Measurements from ENCODE around the gene ELOB. TPM values are rescaled to one million over a fixed set of nuclear protein-coding genes. Genes with fewer than 3 reads are reported as not detected.

The ELOB gene
- total RNA-seq, 4 donors from 2014 or later = 66.8 to 243 (median 220) TPM

DNA sequence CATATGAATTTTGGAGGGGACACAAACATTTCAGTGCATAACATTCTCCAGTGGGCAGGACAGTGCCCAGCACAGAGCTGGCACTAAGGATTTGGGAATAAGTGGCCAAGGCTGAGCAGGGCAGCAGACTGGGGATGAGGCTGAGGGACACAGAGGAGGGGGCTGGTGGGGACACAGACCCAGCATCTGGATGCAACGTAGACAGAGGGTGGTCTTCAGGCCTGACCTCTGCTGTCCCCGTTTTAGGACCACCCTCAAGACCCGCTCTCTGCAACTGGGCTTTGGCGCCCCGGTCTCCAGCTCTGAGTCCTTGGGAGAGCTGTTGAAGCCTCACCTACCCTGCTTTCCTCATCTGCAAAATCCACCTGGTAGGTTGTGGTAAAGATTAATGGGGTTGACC lies 13.6 kb upstream of the ELOB start:
- no peak overlapping the region for H3K27ac ChIP-seq
- DNase-seq = peak in 1 of 3 donors; percentile 32
- H3K4me3 ChIP-seq = no peak overlapping the region
- H3K4me1 ChIP-seq = peaks cover 0 to 9% (median 3%) of the 10 kb centered on the region in 4 donors
- no peaks in the 10 kb centered on the region for H3K36me3 ChIP-seq
- H3K9me3 ChIP-seq = no peaks in the 10 kb centered on the region
- no peak for TF ChIP-seq POLR2A (IDR thresholded peaks at IDR 0.05)
- TF ChIP-seq, protein P1, sequence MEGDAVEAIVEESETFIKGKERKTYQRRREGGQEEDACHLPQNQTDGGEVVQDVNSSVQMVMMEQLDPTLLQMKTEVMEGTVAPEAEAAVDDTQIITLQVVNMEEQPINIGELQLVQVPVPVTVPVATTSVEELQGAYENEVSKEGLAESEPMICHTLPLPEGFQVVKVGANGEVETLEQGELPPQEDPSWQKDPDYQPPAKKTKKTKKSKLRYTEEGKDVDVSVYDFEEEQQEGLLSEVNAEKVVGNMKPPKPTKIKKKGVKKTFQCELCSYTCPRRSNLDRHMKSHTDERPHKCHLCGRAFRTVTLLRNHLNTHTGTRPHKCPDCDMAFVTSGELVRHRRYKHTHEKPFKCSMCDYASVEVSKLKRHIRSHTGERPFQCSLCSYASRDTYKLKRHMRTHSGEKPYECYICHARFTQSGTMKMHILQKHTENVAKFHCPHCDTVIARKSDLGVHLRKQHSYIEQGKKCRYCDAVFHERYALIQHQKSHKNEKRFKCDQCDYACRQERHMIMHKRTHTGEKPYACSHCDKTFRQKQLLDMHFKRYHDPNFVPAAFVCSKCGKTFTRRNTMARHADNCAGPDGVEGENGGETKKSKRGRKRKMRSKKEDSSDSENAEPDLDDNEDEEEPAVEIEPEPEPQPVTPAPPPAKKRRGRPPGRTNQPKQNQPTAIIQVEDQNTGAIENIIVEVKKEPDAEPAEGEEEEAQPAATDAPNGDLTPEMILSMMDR (IDR thresholded peaks at IDR 0.05) = no peak
- H3K27me3 ChIP-seq = peaks cover 0 to 4% of the 10 kb centered on the region in 2 donors

DNA sequence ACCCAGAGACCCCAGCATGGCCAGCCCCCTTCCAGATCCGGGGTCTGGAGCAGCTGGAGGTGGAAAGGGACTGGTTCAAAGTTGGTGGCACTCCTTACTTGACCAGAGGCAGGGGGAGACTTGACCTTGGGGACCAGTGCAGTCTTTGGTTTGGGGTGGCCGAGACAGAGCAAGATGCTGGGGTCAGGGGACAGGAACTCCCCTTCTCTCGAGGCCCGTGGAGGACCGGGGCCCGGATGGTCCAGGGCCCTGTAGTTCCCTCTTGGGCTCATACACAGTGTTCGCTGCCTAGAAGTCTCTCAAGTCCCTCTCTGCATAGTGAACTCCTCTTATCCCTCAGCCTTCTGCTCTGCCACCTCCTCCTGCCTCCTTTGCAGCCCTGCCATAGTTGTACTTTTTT lies 10.9 kb upstream of the ELOB start:
- H3K27me3 ChIP-seq = peaks cover 0 to 8% of the 10 kb centered on the region in 2 donors

DNA sequence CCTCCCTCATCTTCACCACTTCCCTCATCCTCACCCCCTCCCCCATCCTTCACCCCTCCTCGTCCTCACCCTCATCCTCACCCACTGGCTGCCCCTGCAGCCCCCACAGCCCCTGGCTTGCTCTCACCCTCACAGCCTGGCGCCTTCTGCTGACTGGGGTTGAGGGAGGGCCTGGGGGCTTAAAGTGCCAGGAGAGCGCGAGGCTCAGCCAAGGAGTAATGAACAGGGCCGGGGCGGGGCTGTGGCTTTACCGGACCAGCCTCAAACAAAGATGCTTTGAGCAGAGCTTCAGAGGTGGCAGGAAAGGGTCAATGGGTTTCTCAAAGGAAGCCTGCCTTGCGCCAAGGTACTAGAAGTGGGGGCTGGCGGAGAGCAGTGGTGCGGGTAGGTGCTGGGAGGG lies 10.3 kb upstream of the ELOB start, which contains the start of gene PRSS33:
PRSS33 (minus strand) TSS at position 155 of the 400 bp plus-strand sequence. CDS start 1,013 bp downstream, outside the sequence.
- peak in 1 of 3 donors; percentile 25 for DNase-seq
- H3K27me3 ChIP-seq = peaks cover 0 to 8% of the 10 kb centered on the region in 2 donors
- no peaks in the 10 kb centered on the region for H3K9me3 ChIP-seq
- no peak within 1 kb of the TSS for H3K27ac ChIP-seq
- H3K4me1 ChIP-seq = peaks cover 0 to 21% (median 10%) of the 10 kb centered on the region in 4 donors
- TF ChIP-seq POLR2A (IDR thresholded peaks at IDR 0.05) = no peak
- TF ChIP-seq, protein P1 (IDR thresholded peaks at IDR 0.05) = no peak
- no peaks in the 10 kb centered on the region for H3K36me3 ChIP-seq
- H3K4me3 ChIP-seq = no peak within 1 kb of the TSS

More for the DNA sequence above, 10.9 kb upstream of the ELOB start:
- no peak overlapping the region for H3K27ac ChIP-seq
- H3K4me1 ChIP-seq = peaks cover 0 to 21% (median 10%) of the 10 kb centered on the region in 4 donors
- no peaks in the 10 kb centered on the region for H3K9me3 ChIP-seq
- TF ChIP-seq POLR2A (IDR thresholded peaks at IDR 0.05) = no peak
- TF ChIP-seq, protein P1 (IDR thresholded peaks at IDR 0.05) = no peak
- H3K36me3 ChIP-seq = no peaks in the 10 kb centered on the region
- H3K4me3 ChIP-seq = no peak overlapping the region
- peak in 1 of 3 donors; percentile 18 for DNase-seq

DNA sequence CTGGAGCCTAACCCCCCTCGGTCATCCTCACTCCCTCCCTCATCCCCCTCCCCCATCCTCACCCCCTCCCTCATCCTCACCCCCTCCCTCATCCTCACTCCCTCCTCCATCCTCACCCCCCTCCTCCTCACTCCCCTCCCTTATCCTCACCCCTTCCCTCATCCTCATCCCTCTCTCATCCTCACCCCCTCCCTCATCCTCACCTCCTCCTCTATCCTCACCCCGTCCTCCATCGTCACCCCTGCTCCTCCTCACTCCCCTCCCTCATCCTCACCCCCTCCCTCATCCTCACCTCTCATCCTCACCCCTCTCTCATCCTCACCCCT lies 9.7 kb upstream of the ELOB start:
- DNase-seq = peak in 1 of 3 donors; percentile 7
- peaks cover 0 to 8% of the 10 kb centered on the region in 2 donors for H3K27me3 ChIP-seq
- H3K4me1 ChIP-seq = peaks cover 0 to 21% (median 10%) of the 10 kb centered on the region in 4 donors
- H3K36me3 ChIP-seq = no peaks in the 10 kb centered on the region
- no peaks in the 10 kb centered on the region for H3K9me3 ChIP-seq
- H3K27ac ChIP-seq = no peak overlapping the region
- H3K4me3 ChIP-seq = no peak overlapping the region
- no peak for TF ChIP-seq POLR2A (IDR thresholded peaks at IDR 0.05)
- TF ChIP-seq, protein P1 (IDR thresholded peaks at IDR 0.05) = no peak

DNA sequence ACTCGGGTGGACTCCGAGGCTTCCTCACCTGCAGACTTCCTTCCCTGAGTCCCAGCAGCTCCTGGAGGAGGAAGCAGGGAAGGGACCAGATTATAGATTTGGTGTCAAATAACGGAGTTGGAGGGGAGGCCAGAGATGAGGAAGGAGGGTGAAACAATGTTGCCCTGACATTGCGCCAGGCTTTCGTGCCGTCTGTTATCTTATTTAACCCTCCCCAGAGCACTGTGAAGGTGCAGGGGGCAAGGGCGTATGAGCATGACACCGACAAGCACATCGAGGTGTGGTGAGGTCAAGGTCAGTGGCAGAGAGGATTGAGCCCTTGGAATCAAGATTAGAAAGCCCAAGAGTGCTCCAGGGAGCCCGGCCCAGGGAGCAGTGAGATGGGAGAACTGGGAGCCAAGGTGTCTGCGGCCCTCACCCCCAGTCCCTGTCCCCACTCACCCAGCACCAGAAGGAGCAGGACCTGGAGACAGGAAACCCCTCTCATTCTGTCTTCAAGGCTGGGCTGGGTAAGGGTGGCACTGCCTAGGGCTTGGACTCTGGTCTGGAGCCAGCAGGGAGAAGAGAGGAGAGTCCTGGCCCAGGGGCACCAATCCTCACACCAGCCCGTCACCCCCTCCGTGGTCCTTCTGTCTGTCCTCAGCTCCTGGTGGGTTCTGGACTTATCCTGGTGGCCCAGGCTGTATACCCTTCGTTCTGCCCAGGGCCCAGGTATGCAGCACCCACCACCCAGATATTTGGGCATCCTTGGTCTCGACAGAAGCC lies 9.2 kb upstream of the ELOB start:
- no peak overlapping the region for H3K4me3 ChIP-seq
- no peak overlapping the region for H3K27ac ChIP-seq
- H3K36me3 ChIP-seq = no peaks in the 10 kb centered on the region
- H3K9me3 ChIP-seq = no peaks in the 10 kb centered on the region
- peaks cover 0 to 21% (median 10%) of the 10 kb centered on the region in 4 donors for H3K4me1 ChIP-seq
- TF ChIP-seq, protein P1 (IDR thresholded peaks at IDR 0.05) = no peak
- TF ChIP-seq POLR2A (IDR thresholded peaks at IDR 0.05) = no peak
- DNase-seq = peak in 1 of 3 donors; percentile 42
- H3K27me3 ChIP-seq = peaks cover 0 to 8% of the 10 kb centered on the region in 2 donors
